Activated naive CD8-positive, alpha-beta T cell treated with anti-CD3 and anti-CD28 coated beads for 36 hours (primary cell): ENCODE measurements around the gene GRIA4. TPM values are rescaled to one million over a fixed set of nuclear protein-coding genes. Genes with fewer than 3 reads are reported as not detected.
"Not testable (repeated sequence)": the region's sequence is repeated elsewhere in the genome, so short reads cannot be mapped to it uniquely, and the experiment has no call there.

Source experiments
- DNase-seq: peaks from one replicate; pipeline ENCODE4 v3.0.0; 2021
- H3K27ac Mint-ChIP-seq: one replicate; pipeline ENCODE4 v1.8.0; 2022; ENCODE audit warnings: mild to moderate bottlenecking, moderate library complexity, mixed read lengths
- H3K27me3 Mint-ChIP-seq: one replicate; pipeline ENCODE4 v1.8.0; 2022; ENCODE audit warnings: mild to moderate bottlenecking, mixed read lengths
- H3K36me3 Mint-ChIP-seq: one replicate; pipeline ENCODE4 v1.8.0; 2021; ENCODE audit warnings: mild to moderate bottlenecking, mixed read lengths
- H3K4me1 Mint-ChIP-seq: one replicate; pipeline ENCODE4 v1.8.0; 2021; ENCODE audit warnings: mixed read lengths
- H3K4me3 Mint-ChIP-seq: one replicate; pipeline ENCODE4 v1.8.0; 2022; ENCODE audit warnings: mild to moderate bottlenecking, moderate library complexity, mixed read lengths
- H3K9me3 Mint-ChIP-seq: one replicate; pipeline ENCODE4 v1.8.0; 2022; ENCODE audit warnings: mixed read lengths
- total RNA-seq, 2 experiments: library from RNA; stranded (reverse); gene quantifications; one replicate each; pipeline ENCODE4 v1.2.3, GENCODE V29; 2021

The GRIA4 gene
- total RNA-seq, 2 experiments from 2014 or later: not detected

GRCh38 chr11:105780781-105781525, 171.1 kb downstream of the GRIA4 start:
- Mint-ChIP-seq H3K9me3 (peaks cover 1% of the 10 kb centered on the region), H3K4me3 (no peak overlapping the region), H3K36me3 (no peaks in the 10 kb centered on the region), H3K27me3 (no peaks in the 10 kb centered on the region), H3K27ac (no peak overlapping the region), H3K4me1 (no peaks in the 10 kb centered on the region)
- no peak for DNase-seq

GRCh38 chr11:105781807-105782206, 171.9 kb downstream of the GRIA4 start:
- Mint-ChIP-seq H3K27me3 (no peaks in the 10 kb centered on the region), H3K4me1 (no peaks in the 10 kb centered on the region), H3K36me3 (no peaks in the 10 kb centered on the region), H3K27ac (no peak overlapping the region), H3K4me3 (no peak overlapping the region), H3K9me3 (peaks cover 1% of the 10 kb centered on the region)
- DNase-seq: no peak

GRCh38 chr11:105783216-105783615, 173.3 kb downstream of the GRIA4 start:
- H3K9me3 Mint-ChIP-seq: peaks cover 1% of the 10 kb centered on the region
- no peaks in the 10 kb centered on the region for H3K36me3 Mint-ChIP-seq
- H3K4me1 Mint-ChIP-seq: no peaks in the 10 kb centered on the region
- no peak overlapping the region for H3K27ac Mint-ChIP-seq
- no peak overlapping the region for H3K4me3 Mint-ChIP-seq
- no peaks in the 10 kb centered on the region for H3K27me3 Mint-ChIP-seq
- no peak for DNase-seq

- not testable (repeated sequence) for H3K4me3 Mint-ChIP-seq, H3K4me1 Mint-ChIP-seq, H3K27me3 Mint-ChIP-seq, DNase-seq, H3K9me3 Mint-ChIP-seq, H3K27ac Mint-ChIP-seq, H3K36me3 Mint-ChIP-seq
Measured at GRCh38 chr11:105785850-105786249, 176.0 kb downstream of the GRIA4 start.

GRCh38 chr11:105786741-105787140, 176.9 kb downstream of the GRIA4 start:
- Mint-ChIP-seq H3K4me3 (no peak overlapping the region), H3K4me1 (no peaks in the 10 kb centered on the region)

GRCh38 chr11:105789579-105790420, 179.9 kb downstream of the GRIA4 start:
- Mint-ChIP-seq H3K27me3 (no peaks in the 10 kb centered on the region), H3K4me1 (no peaks in the 10 kb centered on the region), H3K27ac (no peak overlapping the region), H3K36me3 (no peaks in the 10 kb centered on the region), H3K4me3 (no peak overlapping the region), H3K9me3 (no peaks in the 10 kb centered on the region)
- no peak for DNase-seq

More at GRCh38 chr11:105786741-105787140, 176.9 kb downstream of the GRIA4 start:
- Mint-ChIP-seq H3K27ac (no peak overlapping the region), H3K36me3 (no peaks in the 10 kb centered on the region), H3K27me3 (no peaks in the 10 kb centered on the region), H3K9me3 (no peaks in the 10 kb centered on the region)
- DNase-seq: no peak

- H3K36me3 Mint-ChIP-seq: no peaks in the 10 kb centered on the region
- no peak for DNase-seq
- H3K9me3 Mint-ChIP-seq: no peaks in the 10 kb centered on the region
- no peak overlapping the region for H3K27ac Mint-ChIP-seq
- no peak overlapping the region for H3K4me3 Mint-ChIP-seq
- no peaks in the 10 kb centered on the region for H3K27me3 Mint-ChIP-seq
- no peaks in the 10 kb centered on the region for H3K4me1 Mint-ChIP-seq
Measured at GRCh38 chr11:105790840-105791239, 181.0 kb downstream of the GRIA4 start.

- no peak overlapping the region for H3K27ac Mint-ChIP-seq
- no peak overlapping the region for H3K4me3 Mint-ChIP-seq
- no peaks in the 10 kb centered on the region for H3K4me1 Mint-ChIP-seq
- no peak for DNase-seq
- no peaks in the 10 kb centered on the region for H3K9me3 Mint-ChIP-seq
- H3K27me3 Mint-ChIP-seq: no peaks in the 10 kb centered on the region
- H3K36me3 Mint-ChIP-seq: no peaks in the 10 kb centered on the region
Measured at GRCh38 chr11:105793092-105793491, 183.2 kb downstream of the GRIA4 start.

- DNase-seq: no peak
- H3K4me3 Mint-ChIP-seq: no peak overlapping the region
- H3K36me3 Mint-ChIP-seq: no peaks in the 10 kb centered on the region
- H3K27me3 Mint-ChIP-seq: no peaks in the 10 kb centered on the region
- H3K4me1 Mint-ChIP-seq: no peaks in the 10 kb centered on the region
- no peaks in the 10 kb centered on the region for H3K9me3 Mint-ChIP-seq
- no peak overlapping the region for H3K27ac Mint-ChIP-seq
Measured at GRCh38 chr11:105799263-105799662, 189.4 kb downstream of the GRIA4 start.

- Mint-ChIP-seq H3K4me3 (no peak overlapping the region), H3K36me3 (no peaks in the 10 kb centered on the region), H3K27ac (no peak overlapping the region), H3K27me3 (no peaks in the 10 kb centered on the region), H3K4me1 (no peaks in the 10 kb centered on the region), H3K9me3 (no peaks in the 10 kb centered on the region)
- DNase-seq: no peak
Measured at GRCh38 chr11:105799728-105800462, 190.0 kb downstream of the GRIA4 start.

- no peak overlapping the region for H3K27ac Mint-ChIP-seq
- DNase-seq: no peak
- no peaks in the 10 kb centered on the region for H3K36me3 Mint-ChIP-seq
- no peaks in the 10 kb centered on the region for H3K27me3 Mint-ChIP-seq
- no peaks in the 10 kb centered on the region for H3K9me3 Mint-ChIP-seq
- no peaks in the 10 kb centered on the region for H3K4me1 Mint-ChIP-seq
- H3K4me3 Mint-ChIP-seq: no peak overlapping the region
Measured at GRCh38 chr11:105802390-105802789, 192.5 kb downstream of the GRIA4 start.

- peaks cover 5% of the 10 kb centered on the region for H3K27me3 Mint-ChIP-seq
- no peak overlapping the region for H3K27ac Mint-ChIP-seq
- H3K4me1 Mint-ChIP-seq: no peaks in the 10 kb centered on the region
- no peak overlapping the region for H3K4me3 Mint-ChIP-seq
- no peaks in the 10 kb centered on the region for H3K36me3 Mint-ChIP-seq
- H3K9me3 Mint-ChIP-seq: no peaks in the 10 kb centered on the region
- DNase-seq: no peak
Measured at GRCh38 chr11:105811242-105811641, 201.4 kb downstream of the GRIA4 start.

- H3K27me3 Mint-ChIP-seq: no peaks in the 10 kb centered on the region
- no peaks in the 10 kb centered on the region for H3K4me1 Mint-ChIP-seq
- H3K9me3 Mint-ChIP-seq: no peaks in the 10 kb centered on the region
- H3K4me3 Mint-ChIP-seq: no peak overlapping the region
- no peak overlapping the region for H3K27ac Mint-ChIP-seq
- no peak for DNase-seq
- no peaks in the 10 kb centered on the region for H3K36me3 Mint-ChIP-seq
Measured at GRCh38 chr11:105821372-105821771, 211.5 kb downstream of the GRIA4 start.

- no peaks in the 10 kb centered on the region for H3K4me1 Mint-ChIP-seq
- no peaks in the 10 kb centered on the region for H3K27me3 Mint-ChIP-seq
- no peak for DNase-seq
- no peaks in the 10 kb centered on the region for H3K9me3 Mint-ChIP-seq
- H3K27ac Mint-ChIP-seq: no peak overlapping the region
- H3K36me3 Mint-ChIP-seq: no peaks in the 10 kb centered on the region
- no peak overlapping the region for H3K4me3 Mint-ChIP-seq
Measured at GRCh38 chr11:105821781-105822180, 211.9 kb downstream of the GRIA4 start.

- no peak overlapping the region for H3K27ac Mint-ChIP-seq
- DNase-seq: no peak
- no peak overlapping the region for H3K4me3 Mint-ChIP-seq
- no peaks in the 10 kb centered on the region for H3K9me3 Mint-ChIP-seq
- no peaks in the 10 kb centered on the region for H3K4me1 Mint-ChIP-seq
- no peaks in the 10 kb centered on the region for H3K27me3 Mint-ChIP-seq
- no peaks in the 10 kb centered on the region for H3K36me3 Mint-ChIP-seq
Measured at GRCh38 chr11:105823495-105824033, 213.7 kb downstream of the GRIA4 start.
